ENCODE data around the gene C3orf20. TPM values are rescaled to one million over a fixed set of nuclear protein-coding genes. Genes with fewer than 3 reads are reported as not detected.

The C3orf20 gene
- total and polyA plus RNA-seq, 9 of the 15 experiments (the other 6 are each of a cell fraction or from before 2014, with no cell fraction given), result 0.04 TPM; not detected in 8

DNA sequence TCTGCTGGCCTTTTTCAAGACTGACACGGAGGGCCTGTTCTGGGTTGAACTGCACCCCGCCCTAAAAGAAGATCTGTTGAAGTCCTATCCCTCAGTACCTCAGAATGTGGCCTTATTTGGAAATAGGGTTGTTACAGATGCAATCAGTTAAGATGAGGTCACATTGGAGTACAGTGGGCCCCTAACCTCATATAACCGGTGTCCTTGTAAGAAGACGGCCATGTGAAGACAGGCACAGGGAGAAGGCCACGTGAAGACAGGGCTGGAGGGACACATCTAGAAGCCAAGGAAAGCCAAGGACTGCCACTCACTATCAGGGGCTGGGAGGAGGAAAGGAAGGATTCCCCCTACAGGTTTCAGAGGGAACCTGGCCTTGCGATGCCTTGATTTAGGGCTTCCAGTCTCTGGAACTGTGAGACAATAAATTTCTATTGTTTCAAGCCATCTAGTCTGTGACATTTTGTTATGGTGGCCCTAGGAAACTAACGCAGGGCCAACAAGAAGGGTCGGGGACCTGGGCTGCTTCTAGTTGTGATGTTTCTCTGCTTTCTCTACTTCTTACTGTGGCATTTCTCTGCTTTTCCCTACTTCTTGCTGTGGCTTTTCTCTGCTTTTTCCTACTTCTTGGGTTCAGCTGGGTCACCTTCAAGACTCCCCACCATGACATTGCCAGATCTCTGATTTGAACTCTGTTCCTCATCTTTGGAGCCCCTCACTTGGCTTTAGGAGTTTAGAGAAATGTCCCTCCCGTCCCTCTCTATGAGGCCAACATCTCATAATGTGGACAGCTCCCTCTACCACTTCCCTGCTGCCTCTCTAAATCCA, 28.1 kb upstream of the C3orf20 start (continued):
- TF ChIP-seq, protein P1, sequence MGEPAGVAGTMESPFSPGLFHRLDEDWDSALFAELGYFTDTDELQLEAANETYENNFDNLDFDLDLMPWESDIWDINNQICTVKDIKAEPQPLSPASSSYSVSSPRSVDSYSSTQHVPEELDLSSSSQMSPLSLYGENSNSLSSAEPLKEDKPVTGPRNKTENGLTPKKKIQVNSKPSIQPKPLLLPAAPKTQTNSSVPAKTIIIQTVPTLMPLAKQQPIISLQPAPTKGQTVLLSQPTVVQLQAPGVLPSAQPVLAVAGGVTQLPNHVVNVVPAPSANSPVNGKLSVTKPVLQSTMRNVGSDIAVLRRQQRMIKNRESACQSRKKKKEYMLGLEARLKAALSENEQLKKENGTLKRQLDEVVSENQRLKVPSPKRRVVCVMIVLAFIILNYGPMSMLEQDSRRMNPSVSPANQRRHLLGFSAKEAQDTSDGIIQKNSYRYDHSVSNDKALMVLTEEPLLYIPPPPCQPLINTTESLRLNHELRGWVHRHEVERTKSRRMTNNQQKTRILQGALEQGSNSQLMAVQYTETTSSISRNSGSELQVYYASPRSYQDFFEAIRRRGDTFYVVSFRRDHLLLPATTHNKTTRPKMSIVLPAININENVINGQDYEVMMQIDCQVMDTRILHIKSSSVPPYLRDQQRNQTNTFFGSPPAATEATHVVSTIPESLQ (CRISPR knock-in tag; IDR thresholded peaks at IDR 0.05), result no peak
- TF ChIP-seq ZNF444 (CRISPR knock-in tag; IDR thresholded peaks at IDR 0.05), result no peak
- TF ChIP-seq KHSRP (IDR thresholded peaks at IDR 0.05), result no peak
- no peak for TF ChIP-seq POLR2AphosphoS2 (IDR thresholded peaks at IDR 0.05; ENCODE audit: low read length)
- TF ChIP-seq, protein P2, sequence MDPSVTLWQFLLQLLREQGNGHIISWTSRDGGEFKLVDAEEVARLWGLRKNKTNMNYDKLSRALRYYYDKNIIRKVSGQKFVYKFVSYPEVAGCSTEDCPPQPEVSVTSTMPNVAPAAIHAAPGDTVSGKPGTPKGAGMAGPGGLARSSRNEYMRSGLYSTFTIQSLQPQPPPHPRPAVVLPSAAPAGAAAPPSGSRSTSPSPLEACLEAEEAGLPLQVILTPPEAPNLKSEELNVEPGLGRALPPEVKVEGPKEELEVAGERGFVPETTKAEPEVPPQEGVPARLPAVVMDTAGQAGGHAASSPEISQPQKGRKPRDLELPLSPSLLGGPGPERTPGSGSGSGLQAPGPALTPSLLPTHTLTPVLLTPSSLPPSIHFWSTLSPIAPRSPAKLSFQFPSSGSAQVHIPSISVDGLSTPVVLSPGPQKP (CRISPR knock-in tag; IDR thresholded peaks at IDR 0.05), result no peak
- no peak for TF ChIP-seq ELF1 (tag; IDR thresholded peaks at IDR 0.05)
- TF ChIP-seq MECOM (CRISPR knock-in tag; IDR thresholded peaks at IDR 0.05), result 0 out of 2 replicates have a peak, but pooled peaks have one; percentile 22
- TF ChIP-seq NR1H2 (CRISPR knock-in tag; IDR thresholded peaks at IDR 0.05), result no peak
- no peak for TF ChIP-seq TBL1XR1 (IDR thresholded peaks at IDR 0.05; ENCODE audit: low read length in 2 of 2)
- peak; percentile 43; the same call in 1 of the 2 replicates for TF ChIP-seq PML (IDR thresholded peaks at IDR 0.05; ENCODE audit: low read length)
- no peak for TF ChIP-seq CREBBP (IDR thresholded peaks at IDR 0.05; ENCODE audit: low read depth, low read length)
- TF ChIP-seq, protein P3, sequence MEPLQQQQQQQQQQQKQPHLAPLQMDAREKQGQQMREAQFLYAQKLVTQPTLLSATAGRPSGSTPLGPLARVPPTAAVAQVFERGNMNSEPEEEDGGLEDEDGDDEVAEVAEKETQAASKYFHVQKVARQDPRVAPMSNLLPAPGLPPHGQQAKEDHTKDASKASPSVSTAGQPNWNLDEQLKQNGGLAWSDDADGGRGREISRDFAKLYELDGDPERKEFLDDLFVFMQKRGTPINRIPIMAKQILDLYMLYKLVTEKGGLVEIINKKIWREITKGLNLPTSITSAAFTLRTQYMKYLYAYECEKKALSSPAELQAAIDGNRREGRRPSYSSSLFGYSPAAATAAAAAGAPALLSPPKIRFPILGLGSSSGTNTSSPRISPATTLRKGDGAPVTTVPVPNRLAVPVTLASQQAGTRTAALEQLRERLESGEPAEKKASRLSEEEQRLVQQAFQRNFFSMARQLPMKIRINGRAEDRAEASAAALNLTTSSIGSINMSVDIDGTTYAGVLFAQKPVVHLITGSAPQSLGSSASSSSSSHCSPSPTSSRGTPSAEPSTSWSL (CRISPR knock-in tag; IDR thresholded peaks at IDR 0.05; ENCODE audit: borderline replicate concordance), result no peak
- TF ChIP-seq ZFP36 (IDR thresholded peaks at IDR 0.05; ENCODE audit: low read depth, low read length, partially characterized antibody), result peak; percentile 61
- peak; percentile 49; the same call in 1 of the 2 replicates for TF ChIP-seq TEAD4 (IDR thresholded peaks at IDR 0.05; ENCODE audit: low read length)
- no peak for TF ChIP-seq TEAD4 (CRISPR knock-in tag; IDR thresholded peaks at IDR 0.05; ENCODE audit: borderline replicate concordance)
- TF ChIP-seq TAF1 (IDR thresholded peaks at IDR 0.05; ENCODE audit: control insufficient read depth, extremely low read depth, insufficient read depth, low read length, severe bottlenecking), result no peak
- no peak for TF ChIP-seq ZNF124 (CRISPR knock-in tag; IDR thresholded peaks at IDR 0.05)
- no peak for TF ChIP-seq TSC22D4 (tag; IDR thresholded peaks at IDR 0.05)
- TF ChIP-seq, protein P4, sequence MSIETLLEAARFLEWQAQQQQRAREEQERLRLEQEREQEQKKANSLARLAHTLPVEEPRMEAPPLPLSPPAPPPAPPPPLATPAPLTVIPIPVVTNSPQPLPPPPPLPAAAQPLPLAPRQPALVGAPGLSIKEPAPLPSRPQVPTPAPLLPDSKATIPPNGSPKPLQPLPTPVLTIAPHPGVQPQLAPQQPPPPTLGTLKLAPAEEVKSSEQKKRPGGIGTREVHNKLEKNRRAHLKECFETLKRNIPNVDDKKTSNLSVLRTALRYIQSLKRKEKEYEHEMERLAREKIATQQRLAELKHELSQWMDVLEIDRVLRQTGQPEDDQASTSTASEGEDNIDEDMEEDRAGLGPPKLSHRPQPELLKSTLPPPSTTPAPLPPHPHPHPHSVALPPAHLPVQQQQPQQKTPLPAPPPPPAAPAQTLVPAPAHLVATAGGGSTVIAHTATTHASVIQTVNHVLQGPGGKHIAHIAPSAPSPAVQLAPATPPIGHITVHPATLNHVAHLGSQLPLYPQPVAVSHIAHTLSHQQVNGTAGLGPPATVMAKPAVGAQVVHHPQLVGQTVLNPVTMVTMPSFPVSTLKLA (conservative IDR thresholded peaks at IDR 0.05), result no peak
- no peak for TF ChIP-seq ZNF311 (CRISPR knock-in tag; IDR thresholded peaks at IDR 0.05)
- no peak for TF ChIP-seq TAF15 (IDR thresholded peaks at IDR 0.05; ENCODE audit: low read depth, low read length)
- no peak for TF ChIP-seq NCOA6 (IDR thresholded peaks at IDR 0.05)
- no peak for TF ChIP-seq TRIM24 (IDR thresholded peaks at IDR 0.05)
- no peak for TF ChIP-seq MTA2 (IDR thresholded peaks at IDR 0.05; ENCODE audit: low read depth)
